ENCODE measurements around the gene CCDC47. TPM values are rescaled to one million over a fixed set of nuclear protein-coding genes. Genes with fewer than 3 reads are reported as not detected.

CCDC47 gene
- total and polyA plus RNA-seq, 2 experiments from 2014 or later: 38.5 to 61.9 TPM

DNA sequence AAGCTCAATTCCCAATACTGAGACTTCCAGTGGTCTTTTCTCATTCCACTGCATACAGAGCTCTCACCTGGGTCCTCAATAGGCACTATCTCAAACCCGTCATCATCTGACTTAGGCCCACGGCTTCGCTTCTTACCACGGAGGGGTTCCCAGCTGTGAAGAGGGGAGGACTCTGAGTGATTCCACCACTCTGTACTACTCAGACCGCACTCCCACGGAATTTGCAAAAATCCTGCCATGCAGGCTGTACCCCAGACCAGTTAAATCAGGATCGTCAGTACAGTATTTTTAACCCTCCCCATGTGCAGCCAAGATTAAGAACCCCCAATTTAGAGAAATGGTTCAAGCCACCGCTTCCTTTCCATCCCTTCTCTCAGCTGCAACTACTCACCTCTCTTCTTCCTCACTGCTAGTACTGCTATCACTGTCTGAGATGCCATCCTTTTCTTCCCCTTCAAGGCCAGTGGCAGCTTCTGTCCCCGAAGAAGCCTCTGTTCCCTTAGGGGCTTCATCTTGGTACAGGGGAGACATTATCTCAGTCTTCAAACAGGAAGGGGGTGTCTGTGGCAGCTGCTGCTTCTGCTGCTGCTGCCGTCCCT, 47.7 kb upstream of the CCDC47 start:
- no peak for TF ChIP-seq STAT1 (IDR thresholded peaks at IDR 0.05; ENCODE audit: unreplicated experiment)
- TF ChIP-seq, protein P1, sequence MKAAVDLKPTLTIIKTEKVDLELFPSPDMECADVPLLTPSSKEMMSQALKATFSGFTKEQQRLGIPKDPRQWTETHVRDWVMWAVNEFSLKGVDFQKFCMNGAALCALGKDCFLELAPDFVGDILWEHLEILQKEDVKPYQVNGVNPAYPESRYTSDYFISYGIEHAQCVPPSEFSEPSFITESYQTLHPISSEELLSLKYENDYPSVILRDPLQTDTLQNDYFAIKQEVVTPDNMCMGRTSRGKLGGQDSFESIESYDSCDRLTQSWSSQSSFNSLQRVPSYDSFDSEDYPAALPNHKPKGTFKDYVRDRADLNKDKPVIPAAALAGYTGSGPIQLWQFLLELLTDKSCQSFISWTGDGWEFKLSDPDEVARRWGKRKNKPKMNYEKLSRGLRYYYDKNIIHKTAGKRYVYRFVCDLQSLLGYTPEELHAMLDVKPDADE (IDR thresholded peaks at IDR 0.05): no peak
- TF ChIP-seq ZNF114 (CRISPR knock-in tag; IDR thresholded peaks at IDR 0.05): no peak
- TF ChIP-seq, protein P2, sequence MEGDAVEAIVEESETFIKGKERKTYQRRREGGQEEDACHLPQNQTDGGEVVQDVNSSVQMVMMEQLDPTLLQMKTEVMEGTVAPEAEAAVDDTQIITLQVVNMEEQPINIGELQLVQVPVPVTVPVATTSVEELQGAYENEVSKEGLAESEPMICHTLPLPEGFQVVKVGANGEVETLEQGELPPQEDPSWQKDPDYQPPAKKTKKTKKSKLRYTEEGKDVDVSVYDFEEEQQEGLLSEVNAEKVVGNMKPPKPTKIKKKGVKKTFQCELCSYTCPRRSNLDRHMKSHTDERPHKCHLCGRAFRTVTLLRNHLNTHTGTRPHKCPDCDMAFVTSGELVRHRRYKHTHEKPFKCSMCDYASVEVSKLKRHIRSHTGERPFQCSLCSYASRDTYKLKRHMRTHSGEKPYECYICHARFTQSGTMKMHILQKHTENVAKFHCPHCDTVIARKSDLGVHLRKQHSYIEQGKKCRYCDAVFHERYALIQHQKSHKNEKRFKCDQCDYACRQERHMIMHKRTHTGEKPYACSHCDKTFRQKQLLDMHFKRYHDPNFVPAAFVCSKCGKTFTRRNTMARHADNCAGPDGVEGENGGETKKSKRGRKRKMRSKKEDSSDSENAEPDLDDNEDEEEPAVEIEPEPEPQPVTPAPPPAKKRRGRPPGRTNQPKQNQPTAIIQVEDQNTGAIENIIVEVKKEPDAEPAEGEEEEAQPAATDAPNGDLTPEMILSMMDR (conservative IDR thresholded peaks at IDR 0.05; ENCODE audit: low read depth in 2 of 2): no peak
- TF ChIP-seq EZH2phosphoT487 (IDR thresholded peaks at IDR 0.05; ENCODE audit: unreplicated experiment): no peak
- no peak for TF ChIP-seq JUNB (IDR thresholded peaks at IDR 0.05; ENCODE audit: unreplicated experiment)
- TF ChIP-seq ZNF331 (CRISPR knock-in tag; IDR thresholded peaks at IDR 0.05; ENCODE audit: low read depth): no peak
- no peak for TF ChIP-seq EZH2 (IDR thresholded peaks at IDR 0.05; ENCODE audit: low read depth, unreplicated experiment)
- TF ChIP-seq POLR2AphosphoS5 (IDR thresholded peaks at IDR 0.05; ENCODE audit: low read depth): no peak
- TF ChIP-seq, protein P3, sequence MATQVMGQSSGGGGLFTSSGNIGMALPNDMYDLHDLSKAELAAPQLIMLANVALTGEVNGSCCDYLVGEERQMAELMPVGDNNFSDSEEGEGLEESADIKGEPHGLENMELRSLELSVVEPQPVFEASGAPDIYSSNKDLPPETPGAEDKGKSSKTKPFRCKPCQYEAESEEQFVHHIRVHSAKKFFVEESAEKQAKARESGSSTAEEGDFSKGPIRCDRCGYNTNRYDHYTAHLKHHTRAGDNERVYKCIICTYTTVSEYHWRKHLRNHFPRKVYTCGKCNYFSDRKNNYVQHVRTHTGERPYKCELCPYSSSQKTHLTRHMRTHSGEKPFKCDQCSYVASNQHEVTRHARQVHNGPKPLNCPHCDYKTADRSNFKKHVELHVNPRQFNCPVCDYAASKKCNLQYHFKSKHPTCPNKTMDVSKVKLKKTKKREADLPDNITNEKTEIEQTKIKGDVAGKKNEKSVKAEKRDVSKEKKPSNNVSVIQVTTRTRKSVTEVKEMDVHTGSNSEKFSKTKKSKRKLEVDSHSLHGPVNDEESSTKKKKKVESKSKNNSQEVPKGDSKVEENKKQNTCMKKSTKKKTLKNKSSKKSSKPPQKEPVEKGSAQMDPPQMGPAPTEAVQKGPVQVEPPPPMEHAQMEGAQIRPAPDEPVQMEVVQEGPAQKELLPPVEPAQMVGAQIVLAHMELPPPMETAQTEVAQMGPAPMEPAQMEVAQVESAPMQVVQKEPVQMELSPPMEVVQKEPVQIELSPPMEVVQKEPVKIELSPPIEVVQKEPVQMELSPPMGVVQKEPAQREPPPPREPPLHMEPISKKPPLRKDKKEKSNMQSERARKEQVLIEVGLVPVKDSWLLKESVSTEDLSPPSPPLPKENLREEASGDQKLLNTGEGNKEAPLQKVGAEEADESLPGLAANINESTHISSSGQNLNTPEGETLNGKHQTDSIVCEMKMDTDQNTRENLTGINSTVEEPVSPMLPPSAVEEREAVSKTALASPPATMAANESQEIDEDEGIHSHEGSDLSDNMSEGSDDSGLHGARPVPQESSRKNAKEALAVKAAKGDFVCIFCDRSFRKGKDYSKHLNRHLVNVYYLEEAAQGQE (IDR thresholded peaks at IDR 0.05; ENCODE audit: unreplicated experiment): no peak
- no peak for TF ChIP-seq NANOG (IDR thresholded peaks at IDR 0.05; ENCODE audit: borderline replicate concordance)
- no peak for TF ChIP-seq CREB1 (CRISPR knock-in tag; IDR thresholded peaks at IDR 0.05; ENCODE audit: low read depth)
- TF ChIP-seq, protein P4, sequence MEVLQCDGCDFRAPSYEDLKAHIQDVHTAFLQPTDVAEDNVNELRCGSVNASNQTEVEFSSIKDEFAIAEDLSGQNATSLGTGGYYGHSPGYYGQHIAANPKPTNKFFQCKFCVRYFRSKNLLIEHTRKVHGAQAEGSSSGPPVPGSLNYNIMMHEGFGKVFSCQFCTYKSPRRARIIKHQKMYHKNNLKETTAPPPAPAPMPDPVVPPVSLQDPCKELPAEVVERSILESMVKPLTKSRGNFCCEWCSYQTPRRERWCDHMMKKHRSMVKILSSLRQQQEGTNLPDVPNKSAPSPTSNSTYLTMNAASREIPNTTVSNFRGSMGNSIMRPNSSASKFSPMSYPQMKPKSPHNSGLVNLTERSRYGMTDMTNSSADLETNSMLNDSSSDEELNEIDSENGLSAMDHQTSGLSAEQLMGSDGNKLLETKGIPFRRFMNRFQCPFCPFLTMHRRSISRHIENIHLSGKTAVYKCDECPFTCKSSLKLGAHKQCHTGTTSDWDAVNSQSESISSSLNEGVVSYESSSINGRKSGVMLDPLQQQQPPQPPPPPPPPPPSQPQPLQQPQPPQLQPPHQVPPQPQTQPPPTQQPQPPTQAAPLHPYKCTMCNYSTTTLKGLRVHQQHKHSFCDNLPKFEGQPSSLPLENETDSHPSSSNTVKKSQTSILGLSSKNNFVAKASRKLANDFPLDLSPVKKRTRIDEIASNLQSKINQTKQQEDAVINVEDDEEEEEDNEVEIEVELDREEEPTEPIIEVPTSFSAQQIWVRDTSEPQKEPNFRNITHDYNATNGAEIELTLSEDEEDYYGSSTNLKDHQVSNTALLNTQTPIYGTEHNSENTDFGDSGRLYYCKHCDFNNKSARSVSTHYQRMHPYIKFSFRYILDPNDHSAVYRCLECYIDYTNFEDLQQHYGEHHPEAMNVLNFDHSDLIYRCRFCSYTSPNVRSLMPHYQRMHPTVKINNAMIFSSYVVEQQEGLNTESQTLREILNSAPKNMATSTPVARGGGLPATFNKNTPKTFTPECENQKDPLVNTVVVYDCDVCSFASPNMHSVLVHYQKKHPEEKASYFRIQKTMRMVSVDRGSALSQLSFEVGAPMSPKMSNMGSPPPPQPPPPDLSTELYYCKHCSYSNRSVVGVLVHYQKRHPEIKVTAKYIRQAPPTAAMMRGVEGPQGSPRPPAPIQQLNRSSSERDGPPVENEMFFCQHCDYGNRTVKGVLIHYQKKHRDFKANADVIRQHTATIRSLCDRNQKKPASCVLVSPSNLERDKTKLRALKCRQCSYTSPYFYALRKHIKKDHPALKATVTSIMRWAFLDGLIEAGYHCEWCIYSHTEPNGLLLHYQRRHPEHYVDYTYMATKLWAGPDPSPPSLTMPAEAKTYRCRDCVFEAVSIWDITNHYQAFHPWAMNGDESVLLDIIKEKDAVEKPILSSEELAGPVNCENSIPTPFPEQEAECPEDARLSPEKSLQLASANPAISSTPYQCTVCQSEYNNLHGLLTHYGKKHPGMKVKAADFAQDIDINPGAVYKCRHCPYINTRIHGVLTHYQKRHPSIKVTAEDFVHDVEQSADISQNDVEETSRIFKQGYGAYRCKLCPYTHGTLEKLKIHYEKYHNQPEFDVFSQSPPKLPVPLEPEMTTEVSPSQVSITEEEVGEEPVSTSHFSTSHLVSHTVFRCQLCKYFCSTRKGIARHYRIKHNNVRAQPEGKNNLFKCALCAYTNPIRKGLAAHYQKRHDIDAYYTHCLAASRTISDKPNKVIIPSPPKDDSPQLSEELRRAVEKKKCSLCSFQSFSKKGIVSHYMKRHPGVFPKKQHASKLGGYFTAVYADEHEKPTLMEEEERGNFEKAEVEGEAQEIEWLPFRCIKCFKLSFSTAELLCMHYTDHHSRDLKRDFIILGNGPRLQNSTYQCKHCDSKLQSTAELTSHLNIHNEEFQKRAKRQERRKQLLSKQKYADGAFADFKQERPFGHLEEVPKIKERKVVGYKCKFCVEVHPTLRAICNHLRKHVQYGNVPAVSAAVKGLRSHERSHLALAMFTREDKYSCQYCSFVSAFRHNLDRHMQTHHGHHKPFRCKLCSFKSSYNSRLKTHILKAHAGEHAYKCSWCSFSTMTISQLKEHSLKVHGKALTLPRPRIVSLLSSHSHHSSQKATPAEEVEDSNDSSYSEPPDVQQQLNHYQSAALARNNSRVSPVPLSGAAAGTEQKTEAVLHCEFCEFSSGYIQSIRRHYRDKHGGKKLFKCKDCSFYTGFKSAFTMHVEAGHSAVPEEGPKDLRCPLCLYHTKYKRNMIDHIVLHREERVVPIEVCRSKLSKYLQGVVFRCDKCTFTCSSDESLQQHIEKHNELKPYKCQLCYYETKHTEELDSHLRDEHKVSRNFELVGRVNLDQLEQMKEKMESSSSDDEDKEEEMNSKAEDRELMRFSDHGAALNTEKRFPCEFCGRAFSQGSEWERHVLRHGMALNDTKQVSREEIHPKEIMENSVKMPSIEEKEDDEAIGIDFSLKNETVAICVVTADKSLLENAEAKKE (CRISPR knock-in tag; IDR thresholded peaks at IDR 0.05): no peak
- Histone ChIP-seq H4K20me1 (replicated peaks; ENCODE audit: insufficient read depth) (peaks cover 58% of the 10 kb centered on the region), H3K27ac (ENCODE audit: low read depth) (no peak overlapping the region), H3K36me3 (ENCODE audit: insufficient read depth) (peaks cover 82% of the 10 kb centered on the region), H3K27me3 (ENCODE audit: insufficient read depth) (no peaks in the 10 kb centered on the region), H3K9me2 (ENCODE audit: insufficient read depth) (no peaks in the 10 kb centered on the region), H3K4me1 (ENCODE audit: insufficient read depth) (peaks cover 6% of the 10 kb centered on the region; the same call in 1 of the 2 replicates), H3K4me3 (no peak overlapping the region), H3F3A (replicated peaks; ENCODE audit: low read depth) (peaks cover 43% of the 10 kb centered on the region), H3K79me2 (replicated peaks; ENCODE audit: insufficient read depth) (peaks cover 11% of the 10 kb centered on the region), H3K4me2 (no peak overlapping the region), H2AFZ (no peak overlapping the region)
- Mint-ChIP-seq H3K9me3 (no peaks in the 10 kb centered on the region; the same call in 2 of the 3 replicates), H3K36me3 (ENCODE audit: low read depth) (peaks cover 100% of the 10 kb centered on the region), H3K4me3 (no peak overlapping the region), H3K27me3 (ENCODE audit: insufficient read depth, low read depth, poor library complexity) (peaks cover 13% of the 10 kb centered on the region), H3K27ac (no peak overlapping the region), H3K4me1 (peaks cover 9% of the 10 kb centered on the region)
- no peak for ATAC-seq
- DNase-seq (ENCODE audit: low spot score): no peak

Measured in GM23338 (cell line).